OCI-LY3 (cell line): Measurements from ENCODE around the gene PRR15.

Experiments used
- CTCF ChIP-seq: fragments of 200-600, 300-600 bp; sonication (generic); IDR thresholded peaks from 2 replicates; pipeline ENCODE4 v1.5.1; 2014; ENCODE audit warnings: antibody characterized with exemption, low read length, low read depth
- EZH2phosphoT487 ChIP-seq: fragments of 200-600 bp; shearing (Covaris generic); IDR thresholded peaks from 2 replicates; pipeline ENCODE4 v1.6.1; 2018; ENCODE audit warnings: antibody characterized with exemption, mixed run types, low read depth

- TF ChIP-seq CTCF (no peak), EZH2phosphoT487 (no peak)
These were observed 2.0 kb downstream of the PRR15 start for GRCh38 chr7:29565634-29565981.
